Suprapubic skin (tissue), 4 donors: ENCODE results near the gene ING3.
A peak's percentile ranks its signal among the peaks of the same experiment; 100 is the strongest.

Experiments
- CTCF ChIP-seq, 2 donors: fragments of 200-600 bp in 1 of 2; fragments of 450-650 bp in 1 of 2; sonication (generic) in 1 of 2; IDR thresholded peaks; one replicate each; pipeline ENCODE4 v1.5.1; 2016 to 2019; ENCODE audit warnings: antibody characterized with exemption in 2 of 2, mild to moderate bottlenecking in 1 of 2, moderate library complexity in 1 of 2
- EP300 ChIP-seq: sonication (generic); formaldehyde crosslinking; IDR thresholded peaks from one replicate; pipeline ENCODE4 v1.6.1; 2017; ENCODE audit warnings: antibody characterized with exemption
- POLR2A ChIP-seq, 2 donors: fragments of 450-650 bp; IDR thresholded peaks; one replicate each; pipeline ENCODE4 v1.6.1; 2017; ENCODE audit warnings: antibody characterized with exemption in 2 of 2, mild to moderate bottlenecking in 2 of 2, moderate library complexity in 2 of 2
- POLR2AphosphoS5 ChIP-seq, 3 donors: sonication (generic); formaldehyde crosslinking; IDR thresholded peaks; one replicate each; pipeline ENCODE4 v1.6.1; 2017; ENCODE audit warnings: antibody characterized with exemption in 3 of 3

- TF ChIP-seq CTCF (IDR thresholded peaks at IDR 0.05) (peak; percentile 90 to 91), POLR2A (IDR thresholded peaks at IDR 0.05) (no peak), POLR2AphosphoS5 (IDR thresholded peaks at IDR 0.05) (no peak), EP300 (no peak)
Measured at GRCh38 chr7:120987683-120988590, 37.4 kb downstream of the ING3 start.
